GM06990 (cell line): ENCODE data around the gene ZNF20.
A peak's percentile ranks its signal among the peaks of the same experiment; 100 is the strongest.
"Not testable (repeated sequence)": the region's sequence is repeated elsewhere in the genome, so short reads cannot be mapped to it uniquely, and the experiment has no call there.

ENCODE experiments used
- DNase-seq: peaks from one replicate; pipeline ENCODE4 v3.0.0-alpha.2; 2011; ENCODE audit not compliant: insufficient read length; ENCODE audit errors: extremely low read depth
- H3K27me3 ChIP-seq: replicated peaks from 2 replicates; pipeline ENCODE4 v1.6.0; 2011; ENCODE audit warnings: low read length; ENCODE audit not compliant: control insufficient read depth, insufficient read depth
- H3K36me3 ChIP-seq: 2 replicates; pipeline ENCODE4 v1.5.1; 2011; ENCODE audit warnings: low read length; ENCODE audit not compliant: control insufficient read depth, insufficient read depth
- H3K4me3 ChIP-seq: replicated peaks from 2 replicates; pipeline ENCODE4 v1.5.1; 2011; ENCODE audit warnings: low read depth, mild to moderate bottlenecking, control low read depth, low read length
- TF ChIP-seq, protein P1 (sequence below): IDR thresholded peaks from 2 replicates; pipeline ENCODE4 v1.5.1; 2011; ENCODE audit warnings: low read length, control low read depth, mild to moderate bottlenecking, inconsistent platforms; ENCODE audit not compliant: insufficient read depth, poor library complexity, severe bottlenecking

ZNF20 gene

DNA sequence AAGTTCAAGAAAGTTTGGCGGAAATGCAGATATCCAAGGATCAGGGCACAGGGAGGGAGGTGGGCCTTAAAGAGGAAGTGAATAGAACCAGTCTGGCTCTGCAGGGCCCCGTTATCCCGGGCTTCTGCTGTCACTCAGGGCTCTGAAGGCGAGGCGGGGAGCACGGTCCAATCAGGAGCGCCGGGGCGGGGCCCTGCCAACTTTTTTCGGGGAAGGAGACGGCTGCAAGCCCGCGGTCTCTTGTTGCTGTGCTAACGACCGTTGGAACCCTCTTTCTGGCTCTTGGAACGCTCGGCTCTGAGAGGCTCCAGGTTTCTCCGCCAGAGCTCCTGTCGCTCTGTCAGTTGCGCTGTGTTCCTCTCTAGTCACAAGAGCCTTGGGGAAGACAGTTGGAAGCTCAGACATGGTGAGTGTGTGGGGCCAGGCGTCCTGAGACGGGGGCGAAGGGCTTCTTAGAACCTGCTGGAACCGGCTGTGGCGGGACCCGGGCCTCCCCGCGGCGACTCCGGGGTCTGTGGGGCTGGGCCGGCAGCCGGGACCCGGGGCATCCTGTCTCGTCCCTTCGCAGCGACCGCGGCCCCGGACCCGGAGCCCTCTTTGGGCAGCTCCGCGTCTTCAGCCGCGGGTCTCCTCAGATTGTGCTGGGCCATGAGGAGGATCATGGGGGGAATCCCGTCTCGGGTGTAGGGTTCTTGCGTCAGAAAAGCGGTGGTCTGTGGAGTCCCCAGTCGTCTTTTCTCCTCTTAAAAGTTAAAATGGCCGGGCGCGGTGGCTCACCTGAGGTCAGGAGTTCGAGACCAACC is 47.9 kb downstream of the ZNF20 start:
- Histone ChIP-seq H3K4me3 (peak overlapping the region; percentile 71), H3K36me3 (no peaks in the 10 kb centered on the region), H3K27me3 (no peaks in the 10 kb centered on the region)
- TF ChIP-seq, protein P1, sequence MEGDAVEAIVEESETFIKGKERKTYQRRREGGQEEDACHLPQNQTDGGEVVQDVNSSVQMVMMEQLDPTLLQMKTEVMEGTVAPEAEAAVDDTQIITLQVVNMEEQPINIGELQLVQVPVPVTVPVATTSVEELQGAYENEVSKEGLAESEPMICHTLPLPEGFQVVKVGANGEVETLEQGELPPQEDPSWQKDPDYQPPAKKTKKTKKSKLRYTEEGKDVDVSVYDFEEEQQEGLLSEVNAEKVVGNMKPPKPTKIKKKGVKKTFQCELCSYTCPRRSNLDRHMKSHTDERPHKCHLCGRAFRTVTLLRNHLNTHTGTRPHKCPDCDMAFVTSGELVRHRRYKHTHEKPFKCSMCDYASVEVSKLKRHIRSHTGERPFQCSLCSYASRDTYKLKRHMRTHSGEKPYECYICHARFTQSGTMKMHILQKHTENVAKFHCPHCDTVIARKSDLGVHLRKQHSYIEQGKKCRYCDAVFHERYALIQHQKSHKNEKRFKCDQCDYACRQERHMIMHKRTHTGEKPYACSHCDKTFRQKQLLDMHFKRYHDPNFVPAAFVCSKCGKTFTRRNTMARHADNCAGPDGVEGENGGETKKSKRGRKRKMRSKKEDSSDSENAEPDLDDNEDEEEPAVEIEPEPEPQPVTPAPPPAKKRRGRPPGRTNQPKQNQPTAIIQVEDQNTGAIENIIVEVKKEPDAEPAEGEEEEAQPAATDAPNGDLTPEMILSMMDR, result no peak
- DNase-seq, result peak; percentile 88

DNA sequence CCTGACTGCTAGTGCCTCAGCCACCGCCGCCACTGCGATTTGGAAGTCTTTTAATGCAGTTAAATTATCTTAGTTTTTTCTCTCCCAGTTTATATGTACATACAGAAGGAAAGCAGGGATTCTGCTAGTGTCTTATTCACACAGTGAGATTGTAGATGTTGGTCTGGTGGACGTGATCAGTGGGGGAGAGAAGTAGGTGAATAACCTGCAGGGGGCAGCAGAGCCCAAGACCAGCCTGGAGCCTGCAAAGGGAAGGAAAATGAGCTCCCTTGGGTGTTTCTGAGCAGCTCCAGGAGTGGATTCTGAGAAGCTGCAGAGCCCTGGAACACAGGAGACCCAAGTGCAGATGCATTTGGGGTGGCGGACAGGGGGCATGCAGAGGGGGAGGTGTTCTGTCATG is 49.3 kb downstream of the ZNF20 start:
- TF ChIP-seq, protein P1, result peak; percentile 78
- peak; percentile 51 for DNase-seq
- Histone ChIP-seq H3K36me3 (no peaks in the 10 kb centered on the region), H3K4me3 (no peak overlapping the region), H3K27me3 (no peaks in the 10 kb centered on the region)

DNA sequence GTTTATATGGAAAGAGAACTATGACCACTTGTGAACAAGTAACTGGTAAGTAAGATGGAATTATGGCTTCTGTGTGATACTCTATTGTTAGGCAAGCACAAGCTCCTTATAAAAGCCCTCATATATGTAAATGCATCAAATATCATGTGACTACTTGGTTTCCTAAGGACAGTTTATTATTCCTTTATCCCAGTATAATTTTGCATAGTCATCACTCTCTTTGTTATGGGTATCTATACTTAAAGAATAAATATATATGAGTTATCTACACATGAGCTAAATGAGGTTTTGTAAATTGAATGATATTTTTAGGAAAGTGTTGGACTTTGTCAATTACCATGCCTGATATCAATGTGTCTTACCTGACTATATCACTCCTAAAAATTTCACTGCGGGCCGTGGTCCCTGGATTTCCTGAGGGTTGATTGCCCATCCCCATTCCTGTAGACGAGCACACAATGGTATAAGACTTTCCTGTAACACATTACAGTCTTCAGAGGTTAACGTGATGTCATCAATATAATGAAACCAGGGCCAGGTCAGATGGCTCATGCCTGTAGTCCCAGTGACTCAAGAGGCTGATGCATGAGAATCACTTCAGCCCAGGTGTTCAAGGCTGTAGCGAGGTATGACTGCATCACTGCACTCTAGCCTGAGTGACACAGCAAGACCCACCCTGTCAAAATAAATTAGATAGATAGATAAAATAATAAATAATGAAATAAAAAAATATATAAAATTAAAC is 54.9 kb downstream of the ZNF20 start:
- TF ChIP-seq, protein P1, result no peak
- Histone ChIP-seq H3K27me3 (no peaks in the 10 kb centered on the region), H3K4me3 (no peak overlapping the region), H3K36me3 (no peaks in the 10 kb centered on the region)
- no peak for DNase-seq

DNA sequence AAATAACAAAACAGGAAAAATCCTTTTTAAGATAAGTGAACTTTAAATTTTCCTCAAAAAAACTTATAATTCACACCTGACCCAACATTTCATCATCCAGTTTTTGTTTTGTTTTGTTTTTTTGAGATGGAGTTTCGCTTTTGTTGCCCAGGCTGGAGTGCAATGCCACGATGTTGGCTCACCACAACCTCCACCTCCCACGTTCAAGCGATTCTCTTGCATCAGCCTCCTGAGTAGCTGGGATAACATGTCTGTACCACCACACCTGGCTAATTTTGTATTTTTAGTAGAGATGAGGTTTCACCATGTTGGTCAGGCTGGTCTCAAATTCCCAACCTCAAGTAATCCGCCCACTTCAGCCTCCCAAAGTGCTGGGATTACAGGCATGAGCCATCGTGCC is 56.8 kb downstream of the ZNF20 start:
- H3K27me3 ChIP-seq, H3K4me3 ChIP-seq, DNase-seq, H3K36me3 ChIP-seq: not testable (repeated sequence)
